Measurements from ENCODE around the gene RACGAP1. TPM values are rescaled to one million over a fixed set of nuclear protein-coding genes. Genes with fewer than 3 reads are reported as not detected.

The RACGAP1 gene
- total and polyA plus RNA-seq, 12 donors: 1.0 to 17.8 (median 3.9) TPM

- no peaks in the 10 kb centered on the region for H3K36me3 ChIP-seq
- H3K27me3 ChIP-seq: peaks cover 0 to 80% (median 35%) of the 10 kb centered on the region in 7 donors
- DNase-seq (no peak), ATAC-seq (no peak)
- intact Hi-C loops (cut with DNase I): loop anchor here (2.0 to 10.0 kb wide), 10 partner anchors 91 to 301 kb away; partner anchors contain the start of gene ASIC1 (in 6 of the 10)
- WGBS, 2 donors: 76 to 79% methylated on average over 6 of the region's 6 CpGs
- no peak overlapping the region for H3K27ac ChIP-seq
- peaks cover 8 to 34% (median 13%) of the 10 kb centered on the region in 9 donors for H3K4me1 ChIP-seq
- H3K9me3 ChIP-seq: no peaks in the 10 kb centered on the region
- H3K4me3 ChIP-seq: no peak overlapping the region
- no peak for TF ChIP-seq CTCF (IDR thresholded peaks at IDR 0.05)
Observed at GRCh38 chr12:49965836-49966235, 59.5 kb downstream of the RACGAP1 start.

GRCh38 chr12:49964849-49965624 lies 60.3 kb downstream of the RACGAP1 start:
- Histone ChIP-seq H3K27me3 (peaks cover 0 to 80% (median 39%) of the 10 kb centered on the region in 7 donors), H3K27ac (no peak overlapping the region), H3K36me3 (no peaks in the 10 kb centered on the region), H3K4me3 (no peak overlapping the region), H3K4me1 (peaks cover 10 to 41% (median 15%) of the 10 kb centered on the region in 9 donors), H3K9me3 (no peaks in the 10 kb centered on the region)
- 70 to 76% methylated on average over 13 of the region's 13 CpGs for WGBS, 2 donors
- no peak for DNase-seq
- no peak for ATAC-seq
- intact Hi-C loops (cut with DNase I): loop anchor here (2.0 to 10.0 kb wide), 7 partner anchors 92 to 302 kb away; partner anchors contain the start of gene ASIC1 (in 5 of the 10)
- TF ChIP-seq CTCF (IDR thresholded peaks at IDR 0.05): no peak

GRCh38 chr12:49963976-49964815 lies 61.1 kb downstream of the RACGAP1 start:
- no peaks in the 10 kb centered on the region for H3K36me3 ChIP-seq
- peaks cover 0 to 86% (median 45%) of the 10 kb centered on the region in 7 donors for H3K27me3 ChIP-seq
- no peak for TF ChIP-seq CTCF (IDR thresholded peaks at IDR 0.05)
- 78 to 84% methylated on average over 17 of the region's 17 CpGs for WGBS, 2 donors
- DNase-seq: no peak
- peak overlapping the region in 1 of 10 donors; percentile 53 for H3K27ac ChIP-seq
- H3K4me1 ChIP-seq: peaks cover 10 to 49% (median 21%) of the 10 kb centered on the region in 9 donors
- intact Hi-C loops (cut with DNase I): loop anchor here in 6 of 10 donors (2.0 to 10.0 kb wide), 3 partner anchors 97 to 211 kb away; no protein-coding TSS in a partner anchor
- H3K4me3 ChIP-seq: no peak overlapping the region
- ATAC-seq: no peak
- no peaks in the 10 kb centered on the region for H3K9me3 ChIP-seq
